K562 (cell line): ENCODE results near the gene EEPD1. TPM values are rescaled to one million over a fixed set of nuclear protein-coding genes. Genes with fewer than 3 reads are reported as not detected.

Experiments used
- CTCFL ChIP-seq: IDR thresholded peaks from 2 replicates; pipeline ENCODE4 v1.6.1; 2011; ENCODE audit warnings: borderline replicate concordance, low read depth, mild to moderate bottlenecking, moderate library complexity, low read length; ENCODE audit not compliant: insufficient read depth, poor library complexity, severe bottlenecking
- HINFP ChIP-seq: fragments of 450-650 bp; conservative IDR thresholded peaks from 2 replicates; pipeline ENCODE4 v1.6.1; 2016; ENCODE audit warnings: missing genetic modification characterization, low read depth, mild to moderate bottlenecking, control low read depth, missing compliant biosample characterization
- LEF1 ChIP-seq: fragments of 450-650 bp; IDR thresholded peaks from 2 replicates; pipeline ENCODE4 v1.6.1; 2016; ENCODE audit warnings: mild to moderate bottlenecking
- MTA1 ChIP-seq: fragments of 450-650 bp; IDR thresholded peaks from 2 replicates; pipeline ENCODE4 v1.6.1; 2017; ENCODE audit warnings: borderline replicate concordance
- SMAD2 ChIP-seq: fragments of 150-350 bp; IDR thresholded peaks from 2 replicates; pipeline ENCODE4 v1.6.1; 2014; ENCODE audit warnings: low read depth, mild to moderate bottlenecking, low read length
- TEAD1 ChIP-seq, 2 experiments: fragments of 450-650 bp in 1 of 2; sonication (generic) in 1 of 2; formaldehyde crosslinking; IDR thresholded peaks; 2 replicates each; pipeline versions ENCODE4 v1.4.0 to v1.8.0; 2020 to 2022; ENCODE audit warnings: mild to moderate bottlenecking in 2 of 2, missing genetic modification reagents in 1 of 2
- ZNF655 ChIP-seq: fragments of 250-450 bp; sonication (Bioruptor Pico); IDR thresholded peaks from 2 replicates; pipeline ENCODE4 v1.5.0; 2021
- polyA plus RNA-seq, 8 experiments: library from polyadenylated mRNA; depleted of rRNA in 4 of 8; stranded (reverse) in 5 of 8; unstranded in 3 of 8; fragments of >200 nt; fragmentation: Nextera tagmentation in 2 of 8; fragmentation: Illumina TruSeq in 1 of 8; extraction: Ambion mirVana in 2 of 8; extraction: Trizol in 1 of 8; gene quantifications; 2 replicates each; pipeline versions ENCODE4 v1.2.1 to v1.2.3, GENCODE V29; 2011 to 2014; ENCODE audit warnings: inconsistent platforms in 1 of 8, missing spikeins in 1 of 8
- total RNA-seq, 7 experiments: library from RNA; depleted of rRNA in 6 of 7; stranded (reverse); fragments of >200 nt in 6 of 7; fragmentation: Illumina TruSeq in 2 of 7; extraction: Trizol in 2 of 7; gene quantifications; 2 replicates each; pipeline versions ENCODE4 v1.2.1 to v1.2.3, GENCODE V29; 2011 to 2021; ENCODE audit warnings: low replicate concordance in 1 of 7

The EEPD1 gene
- total and polyA plus RNA-seq, 9 of the 15 experiments (the other 6 are each of a cell fraction or from before 2014, with no cell fraction given), result 0.01 to 1.5 (median 0.74) TPM; not detected in 1

GRCh38 chr7:36265680-36266079, 112.6 kb downstream of the EEPD1 start (continued):
- TF ChIP-seq HINFP (no peak), SMAD2 (no peak), CTCFL (no peak), TEAD1 (CRISPR knock-in tag; IDR thresholded peaks at IDR 0.05) (no peak), LEF1 (no peak), ZNF655 (CRISPR knock-in tag) (no peak), MTA1 (no peak)
